GM13977 (cell line): ENCODE measurements around the gene GFRA1.
"Not testable (repeated sequence)": the region's sequence is repeated elsewhere in the genome, so short reads cannot be mapped to it uniquely, and the experiment has no call there.

Source experiments
- DNase-seq: peaks from one replicate; pipeline ENCODE4 v3.0.0; 2012; ENCODE audit warnings: low spot score
- in situ Hi-C: fragments of 300-500 bp; cut with MboI; formaldehyde crosslinking; loops from one replicate; pipeline ENCODE4 v1.12.0; 2022; ENCODE audit warnings: low sequenced_read_pairs, low pct_unique_long_range_greater_than_20kb, mixed read lengths, inconsistent platforms; ENCODE audit not compliant: unreplicated experiment
- TF ChIP-seq, protein P1 (sequence below): IDR thresholded peaks from 2 replicates; pipeline ENCODE4 v1.5.1; 2012; ENCODE audit warnings: mild to moderate bottlenecking, control low read depth; ENCODE audit not compliant: insufficient read depth; ENCODE audit errors: extremely low read depth, missing control alignments

Gene GFRA1

DNA sequence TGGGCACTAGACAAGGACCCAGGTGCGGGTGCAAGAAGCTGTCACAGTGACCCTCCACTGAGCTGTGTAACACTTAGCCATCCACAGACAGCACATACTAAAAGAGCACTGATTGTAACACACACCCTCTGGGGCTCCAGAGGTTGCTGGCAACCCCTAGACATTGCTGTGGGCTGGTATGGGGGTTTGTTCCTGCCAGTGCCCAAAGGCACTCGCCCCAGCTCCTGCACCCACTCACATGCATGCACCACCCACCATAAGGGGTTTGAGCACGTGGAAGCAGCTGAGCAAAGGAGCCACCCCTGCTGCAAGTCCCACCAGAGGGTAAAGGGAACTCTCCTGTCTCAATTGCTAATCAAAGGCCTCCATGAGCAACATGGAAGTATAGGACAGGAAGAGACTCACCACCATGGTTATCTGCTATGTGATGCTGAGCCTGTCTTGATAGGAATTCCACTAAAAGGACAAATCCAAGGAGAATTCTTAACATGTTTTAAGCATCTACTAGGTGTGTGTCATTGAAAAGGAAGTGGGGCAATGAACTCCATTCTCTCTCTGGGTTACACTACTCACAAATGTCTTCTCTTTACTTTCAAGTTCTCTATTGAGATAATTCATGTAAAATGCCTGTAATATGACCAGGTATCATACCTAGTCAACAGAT is 103.1 kb downstream of the GFRA1 start:
- in situ Hi-C loops, result no loop called here

DNA sequence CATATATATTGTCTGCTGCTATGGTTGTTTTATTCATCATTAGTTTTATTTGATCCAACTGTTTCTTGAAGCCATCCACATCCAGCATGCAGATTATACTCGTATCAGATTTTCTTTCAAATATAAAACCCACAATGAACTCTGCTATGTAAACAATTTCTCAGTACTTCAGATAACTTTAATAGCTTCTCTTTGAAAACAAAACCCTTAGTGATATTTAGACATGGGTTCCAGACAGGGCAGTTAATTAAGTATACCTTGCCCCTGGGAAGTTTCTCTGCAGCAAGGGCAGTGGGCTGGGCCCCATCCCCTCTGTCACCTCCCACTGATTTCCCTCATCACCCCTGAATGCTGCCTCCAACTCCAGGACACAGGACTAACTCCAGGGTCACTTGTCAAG is 104.3 kb downstream of the GFRA1 start:
- TF ChIP-seq, protein P1, sequence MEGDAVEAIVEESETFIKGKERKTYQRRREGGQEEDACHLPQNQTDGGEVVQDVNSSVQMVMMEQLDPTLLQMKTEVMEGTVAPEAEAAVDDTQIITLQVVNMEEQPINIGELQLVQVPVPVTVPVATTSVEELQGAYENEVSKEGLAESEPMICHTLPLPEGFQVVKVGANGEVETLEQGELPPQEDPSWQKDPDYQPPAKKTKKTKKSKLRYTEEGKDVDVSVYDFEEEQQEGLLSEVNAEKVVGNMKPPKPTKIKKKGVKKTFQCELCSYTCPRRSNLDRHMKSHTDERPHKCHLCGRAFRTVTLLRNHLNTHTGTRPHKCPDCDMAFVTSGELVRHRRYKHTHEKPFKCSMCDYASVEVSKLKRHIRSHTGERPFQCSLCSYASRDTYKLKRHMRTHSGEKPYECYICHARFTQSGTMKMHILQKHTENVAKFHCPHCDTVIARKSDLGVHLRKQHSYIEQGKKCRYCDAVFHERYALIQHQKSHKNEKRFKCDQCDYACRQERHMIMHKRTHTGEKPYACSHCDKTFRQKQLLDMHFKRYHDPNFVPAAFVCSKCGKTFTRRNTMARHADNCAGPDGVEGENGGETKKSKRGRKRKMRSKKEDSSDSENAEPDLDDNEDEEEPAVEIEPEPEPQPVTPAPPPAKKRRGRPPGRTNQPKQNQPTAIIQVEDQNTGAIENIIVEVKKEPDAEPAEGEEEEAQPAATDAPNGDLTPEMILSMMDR, result no peak
- DNase-seq, result no peak
- in situ Hi-C loops, result no loop called here

More for the DNA sequence above, 103.1 kb downstream of the GFRA1 start:
- TF ChIP-seq, protein P1, result no peak
- DNase-seq, result no peak

- no peak for DNase-seq
- in situ Hi-C loops, result no loop called here
- TF ChIP-seq, protein P1, result no peak
These were observed 104.7 kb downstream of the GFRA1 start for GRCh38 chr10:116168329-116168728.

DNA sequence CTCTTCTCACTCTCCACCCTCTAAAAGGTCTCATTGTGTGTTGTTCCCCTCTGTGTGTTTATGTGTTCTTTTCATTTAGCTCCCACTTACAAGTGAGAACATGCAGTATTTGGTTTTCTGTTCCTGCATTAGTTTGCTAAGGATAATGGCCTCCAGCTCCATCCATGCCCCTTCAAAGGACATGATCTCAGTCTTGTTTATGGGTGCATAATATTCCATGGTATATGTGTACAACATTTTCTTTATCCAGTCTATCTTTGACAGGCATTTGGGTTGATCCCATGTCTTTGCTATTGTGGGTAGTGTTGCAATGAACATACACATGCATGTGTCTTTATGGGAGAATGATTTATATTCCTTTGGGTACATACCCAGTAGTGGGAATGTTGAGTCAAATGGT is 107.1 kb downstream of the GFRA1 start:
- in situ Hi-C loops, DNase-seq: not testable (repeated sequence)

DNA sequence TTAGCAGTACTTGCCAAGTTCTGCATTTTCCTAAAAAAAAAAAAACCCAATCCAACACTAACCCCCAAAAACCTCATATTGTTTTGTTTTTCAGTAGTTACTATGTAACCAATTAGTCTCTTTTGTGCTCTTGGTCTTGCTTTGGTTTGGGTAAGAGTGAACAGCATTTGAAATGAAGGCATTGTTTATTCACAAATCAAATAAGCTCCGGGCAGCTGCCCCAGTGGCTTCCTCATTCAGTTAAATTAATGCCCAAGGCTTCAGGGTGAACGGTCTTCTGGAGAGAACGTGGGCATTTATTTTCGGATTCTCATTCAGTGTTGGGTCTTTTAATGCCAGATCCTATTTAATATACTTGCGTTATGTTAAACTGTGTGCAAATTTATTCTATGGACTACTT is 108.7 kb downstream of the GFRA1 start:
- no peak for DNase-seq
- in situ Hi-C loops, result no loop called here
- TF ChIP-seq, protein P1, result no peak

GRCh38 chr10:116163333-116164131 is 109.5 kb downstream of the GFRA1 start:
- DNase-seq, result no peak
- in situ Hi-C loops, result no loop called here
- TF ChIP-seq, protein P1, result no peak

- TF ChIP-seq, protein P1, result no peak
- in situ Hi-C loops, result no loop called here
- DNase-seq, result no peak
These were observed 110.2 kb downstream of the GFRA1 start for GRCh38 chr10:116162851-116163250.
